Amniotic epithelial cell (primary cell): ENCODE measurements around the gene TLE4.
"Not testable (repeated sequence)": the region's sequence is repeated elsewhere in the genome, so short reads cannot be mapped to it uniquely, and the experiment has no call there.

Experiments used
- DNase-seq: peaks from one replicate; pipeline ENCODE4 v3.0.0-alpha.2; 2010; ENCODE audit warnings: low read depth

TLE4 gene

DNA sequence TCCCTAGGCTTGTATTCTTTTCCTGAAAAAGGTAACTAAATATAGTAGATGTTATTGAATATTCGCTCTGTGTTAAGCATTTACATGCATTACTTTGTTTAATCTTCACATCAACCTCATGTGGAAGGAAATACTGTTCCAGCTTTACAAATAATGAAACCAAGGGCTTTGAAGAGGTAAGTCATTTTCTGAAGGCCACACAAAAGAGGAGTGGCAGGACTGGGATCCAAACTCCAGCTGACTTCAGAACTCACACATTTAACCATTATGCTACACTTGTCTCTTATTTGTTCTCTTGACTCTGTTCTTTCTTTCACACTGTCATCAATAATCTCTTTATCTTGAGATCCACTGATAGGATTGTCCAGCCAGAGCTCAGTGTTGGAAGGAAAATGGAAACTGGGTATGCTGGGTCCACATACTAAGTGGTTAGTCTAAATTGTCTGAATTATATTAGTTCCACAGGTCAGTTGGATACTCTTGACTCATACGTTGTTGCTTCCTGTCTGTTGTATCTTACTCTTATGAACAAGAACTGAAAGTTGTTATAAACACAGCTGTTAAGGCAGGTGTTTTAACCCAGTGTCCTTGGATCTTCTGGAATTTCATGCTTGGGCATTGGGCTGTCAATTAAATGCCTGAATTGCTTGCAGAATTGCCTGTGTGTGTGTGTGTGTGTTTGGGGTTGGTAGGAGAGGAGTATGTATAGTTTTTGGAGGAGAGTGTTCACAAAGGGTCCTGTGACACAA, 65.6 kb downstream of the TLE4 start:
- peak; percentile 19 for DNase-seq

DNA sequence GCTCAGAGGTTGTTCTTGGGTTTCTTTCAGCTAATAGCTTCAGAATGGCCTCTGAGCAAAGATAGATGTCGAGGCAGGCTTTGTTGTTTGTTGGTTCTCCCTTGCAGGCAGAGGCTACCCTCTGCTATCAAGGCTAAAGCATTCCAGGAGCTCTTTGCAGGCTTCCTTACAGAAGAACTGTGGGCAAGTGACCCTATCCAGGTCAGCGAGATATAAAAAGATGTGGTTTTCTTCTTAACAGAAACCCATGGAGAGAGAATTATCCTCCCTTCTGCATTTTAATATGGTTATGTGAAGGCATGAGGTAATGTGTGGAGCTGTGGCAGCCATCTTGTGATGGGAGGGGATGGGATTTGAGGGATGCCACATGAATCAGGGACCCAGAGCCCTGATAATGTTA, 67.0 kb downstream of the TLE4 start:
- peak; percentile 26 for DNase-seq

DNA sequence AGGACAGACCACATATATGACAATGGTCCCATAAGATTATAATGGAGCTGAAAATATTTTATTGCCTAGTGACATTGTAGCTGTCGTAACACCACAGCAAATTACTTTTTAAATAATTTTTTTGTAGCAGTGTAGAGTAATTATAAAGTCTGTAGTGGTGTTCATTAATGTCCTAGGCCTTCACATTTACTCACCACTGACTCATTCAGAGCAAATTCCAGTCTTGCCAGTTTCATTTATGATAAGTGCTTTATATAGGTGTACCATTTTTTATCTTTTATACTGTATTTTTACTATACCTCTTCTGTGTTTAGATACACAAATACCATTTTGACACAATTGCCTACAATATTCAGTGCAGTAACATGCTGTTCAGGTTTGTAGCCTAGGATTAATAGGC, 67.6 kb downstream of the TLE4 start:
- DNase-seq: peak; percentile 24

DNA sequence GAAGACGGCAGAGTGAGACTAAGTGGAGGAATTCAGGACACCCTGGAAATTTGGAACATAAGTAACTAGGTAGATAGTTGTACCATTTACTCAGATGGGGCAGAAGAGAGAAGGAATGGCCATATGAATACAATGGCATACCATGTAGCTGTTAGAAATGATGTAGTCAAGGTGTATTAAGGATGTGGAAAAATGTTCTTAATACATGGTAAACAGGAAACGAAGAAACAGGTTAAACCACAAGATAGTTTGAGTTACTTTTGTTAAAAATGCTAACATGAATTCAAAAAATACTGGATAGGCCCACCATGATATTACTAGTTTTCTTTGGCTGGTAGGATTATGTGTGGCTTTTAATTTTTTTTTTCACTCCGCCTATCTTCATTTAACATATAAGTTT, 68.3 kb downstream of the TLE4 start:
- not testable (repeated sequence) for DNase-seq

DNA sequence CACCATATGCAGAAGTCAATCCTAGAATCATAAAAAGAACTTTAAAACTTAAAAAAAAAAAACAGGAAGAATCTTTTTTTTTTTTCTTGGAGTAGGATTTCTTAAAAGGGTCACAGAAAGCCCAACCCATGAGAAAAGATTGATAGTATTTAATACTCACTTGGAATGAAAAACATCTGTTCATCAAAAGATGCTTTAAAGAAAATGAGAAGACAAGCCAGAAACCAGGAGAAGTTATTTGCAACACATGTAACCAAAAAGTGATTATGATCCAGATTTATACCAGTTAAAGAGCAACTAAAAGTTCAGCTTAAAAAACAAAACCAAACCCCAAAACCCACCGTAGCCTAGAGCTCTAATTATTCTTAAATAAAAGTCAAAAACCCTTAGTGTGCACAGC, 69.3 kb downstream of the TLE4 start:
- no peak for DNase-seq

DNA sequence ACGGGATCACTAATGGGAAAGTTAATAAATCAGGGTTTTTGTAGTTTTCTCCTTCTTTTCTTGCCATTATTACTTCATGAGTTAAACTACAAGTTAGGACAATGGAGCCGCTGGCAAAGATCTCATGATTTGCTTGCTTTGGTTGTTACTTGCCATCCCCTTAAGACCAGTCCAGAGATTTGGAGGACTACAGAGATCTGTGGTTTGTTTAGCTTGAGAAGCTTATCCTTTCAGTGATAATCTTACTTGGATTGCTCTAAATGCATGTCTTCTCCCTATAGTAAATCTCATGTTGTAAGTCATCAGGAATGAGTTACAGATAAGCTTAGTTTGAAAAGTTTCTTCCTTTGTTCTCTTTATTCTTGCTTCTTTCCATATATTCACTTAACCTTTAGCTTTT, 70.9 kb downstream of the TLE4 start:
- peak; percentile 82 for DNase-seq

DNA sequence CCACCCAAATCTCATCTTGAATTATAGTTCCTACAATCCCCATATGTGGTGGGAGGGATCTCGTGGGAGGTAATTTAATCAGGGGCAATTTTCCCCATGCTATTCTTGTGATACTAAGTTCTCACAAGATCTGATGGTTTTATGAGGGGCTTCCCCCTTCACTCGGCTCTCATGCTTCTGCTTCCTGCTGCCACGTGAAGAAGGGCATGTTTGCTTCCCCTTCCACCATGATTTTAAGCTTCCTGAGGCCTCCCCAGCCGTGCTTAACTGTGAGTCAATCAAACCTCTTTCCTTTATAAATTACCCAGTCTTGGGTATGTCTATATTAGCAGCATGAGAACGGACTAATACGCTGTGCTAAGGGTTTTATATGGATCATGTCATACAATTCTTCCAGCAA, 72.3 kb downstream of the TLE4 start:
- no peak for DNase-seq

DNA sequence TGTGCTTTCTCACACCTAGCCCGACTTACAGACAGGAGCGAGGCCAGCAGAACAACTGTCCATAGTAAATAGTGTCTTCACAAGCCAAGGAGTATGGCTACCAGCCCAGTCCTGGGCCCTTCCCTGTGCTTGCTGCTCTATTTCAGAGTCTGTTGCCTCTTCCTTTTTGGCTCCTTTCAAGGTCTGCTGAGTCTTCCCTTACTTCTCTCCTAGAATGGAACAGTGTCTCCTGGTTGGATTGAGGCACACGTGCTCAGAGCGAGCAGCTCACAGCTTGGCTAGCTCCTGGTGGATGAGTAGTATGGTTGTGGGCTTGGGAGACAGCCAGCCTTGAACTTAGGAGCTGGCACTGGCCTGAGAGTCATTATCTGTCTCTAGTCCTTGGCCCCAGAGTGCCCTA, 72.8 kb downstream of the TLE4 start:
- DNase-seq: no peak

DNA sequence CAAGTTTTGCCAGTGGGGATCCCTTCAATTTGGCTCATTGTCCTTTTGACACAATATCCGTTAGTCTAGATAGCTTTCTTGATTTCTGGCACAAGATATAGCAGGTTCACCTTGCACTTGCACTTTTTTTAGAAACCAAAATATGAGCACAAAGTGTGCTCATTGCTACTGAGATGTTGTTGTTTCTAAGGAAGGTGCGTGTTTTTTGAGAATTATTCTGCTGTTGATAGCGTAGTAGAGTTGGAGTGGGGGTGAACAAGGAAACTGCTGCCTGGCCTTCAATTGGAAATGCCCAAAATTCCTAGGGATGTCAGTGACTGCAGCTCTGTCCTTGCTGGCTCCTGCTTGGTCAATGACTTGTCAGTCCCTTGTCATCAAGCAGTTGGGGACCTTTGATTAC, 73.3 kb downstream of the TLE4 start:
- DNase-seq: no peak

DNA sequence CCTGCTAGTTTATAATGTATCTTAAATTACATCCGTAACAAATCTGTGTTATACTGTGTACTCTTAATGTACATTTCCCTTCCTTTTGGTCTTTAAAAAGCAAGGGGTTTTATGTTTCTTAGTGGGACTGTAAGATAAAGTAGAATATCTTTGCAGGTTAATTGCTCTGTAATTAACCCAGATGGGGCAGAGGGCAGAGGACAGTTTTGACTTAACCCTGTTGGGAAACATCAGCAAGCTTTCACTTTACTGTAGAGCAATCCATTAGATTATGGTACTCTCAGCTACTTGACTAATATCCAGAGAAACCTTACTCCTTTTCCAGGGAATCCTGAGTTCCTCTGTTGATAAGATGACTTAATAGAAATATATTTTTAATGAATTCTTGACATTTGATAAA, 74.3 kb downstream of the TLE4 start:
- no peak for DNase-seq

DNA sequence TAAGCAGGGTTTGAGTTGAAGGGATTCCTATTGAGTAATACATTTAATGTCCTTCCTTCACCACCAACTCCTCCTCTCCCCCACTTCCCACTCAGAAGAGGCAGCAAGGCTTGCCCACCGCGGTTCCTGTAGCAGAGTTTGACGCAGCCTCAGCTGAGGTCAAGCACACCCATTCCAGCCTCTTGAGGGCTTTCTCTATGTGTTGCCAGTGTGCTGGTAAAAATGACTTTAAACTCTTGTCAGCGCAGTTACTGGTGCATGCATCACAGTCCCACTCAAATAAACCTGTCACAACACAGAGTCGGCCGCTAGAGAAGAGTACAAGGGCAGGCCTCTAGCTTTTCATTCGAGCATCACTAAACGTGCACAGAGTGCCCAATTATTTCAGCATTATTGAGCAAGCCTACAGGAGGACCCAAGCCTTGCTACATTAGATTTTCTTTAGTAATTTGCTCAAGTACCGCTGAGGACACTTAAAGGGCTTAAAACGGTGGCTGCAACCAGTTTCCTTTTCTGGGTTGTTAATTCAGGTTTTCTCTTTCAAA, 79.6 kb downstream of the TLE4 start:
- DNase-seq: peak; percentile 37

DNA sequence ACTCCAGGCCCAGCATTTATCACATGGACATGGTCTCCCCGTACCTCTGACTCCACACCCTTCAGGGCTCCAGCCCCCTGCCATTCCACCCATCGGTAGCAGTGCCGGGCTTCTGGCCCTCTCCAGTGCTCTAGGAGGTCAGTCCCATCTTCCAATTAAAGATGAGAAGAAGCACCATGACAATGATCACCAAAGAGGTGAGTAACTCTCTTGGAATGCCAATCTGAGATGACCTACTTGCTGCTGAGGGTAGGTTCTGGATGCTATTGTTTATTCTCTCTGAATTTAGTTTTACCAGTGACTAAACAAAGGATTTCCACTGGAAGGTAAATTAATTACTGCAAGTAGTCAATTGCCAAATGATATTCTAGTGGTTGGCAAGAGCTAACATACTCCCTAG, 80.8 kb downstream of the TLE4 start:
- DNase-seq: no peak

DNA sequence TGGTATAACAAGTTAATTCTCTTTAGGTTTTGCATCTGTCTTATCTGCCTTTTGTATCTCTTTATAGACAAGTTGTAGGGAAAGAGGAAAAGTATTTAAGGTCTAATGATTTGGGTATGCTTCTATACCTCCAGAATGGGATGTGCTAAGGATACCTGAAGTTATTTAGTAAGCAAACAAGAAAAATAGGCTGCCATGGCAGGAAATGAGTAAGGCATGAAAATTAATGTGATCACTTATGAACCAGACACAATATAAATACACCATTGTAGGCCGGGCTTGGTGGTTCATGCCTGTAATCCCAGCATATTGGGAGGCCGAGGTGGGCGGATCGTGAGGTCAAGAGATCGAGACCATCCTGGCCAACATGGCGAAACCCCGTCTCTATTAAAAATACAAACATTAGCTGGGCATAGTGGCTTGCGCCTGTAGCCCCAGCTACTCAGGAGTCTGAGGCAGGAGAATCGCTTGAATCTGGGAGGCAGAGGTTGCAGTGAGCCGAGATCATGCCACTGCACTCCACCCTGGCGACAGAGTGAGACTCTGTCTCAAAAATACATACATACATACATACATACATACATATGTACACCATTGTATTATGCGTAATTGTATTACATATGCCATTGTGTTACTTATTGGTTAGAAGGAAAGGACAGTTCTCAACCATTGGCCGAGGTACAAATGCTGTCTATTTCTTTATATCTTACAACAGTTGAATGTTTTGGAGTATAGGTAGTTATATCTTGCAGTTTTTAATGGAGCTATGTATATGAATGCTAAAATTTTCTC, 83.0 kb downstream of the TLE4 start:
- DNase-seq: not testable (repeated sequence)

DNA sequence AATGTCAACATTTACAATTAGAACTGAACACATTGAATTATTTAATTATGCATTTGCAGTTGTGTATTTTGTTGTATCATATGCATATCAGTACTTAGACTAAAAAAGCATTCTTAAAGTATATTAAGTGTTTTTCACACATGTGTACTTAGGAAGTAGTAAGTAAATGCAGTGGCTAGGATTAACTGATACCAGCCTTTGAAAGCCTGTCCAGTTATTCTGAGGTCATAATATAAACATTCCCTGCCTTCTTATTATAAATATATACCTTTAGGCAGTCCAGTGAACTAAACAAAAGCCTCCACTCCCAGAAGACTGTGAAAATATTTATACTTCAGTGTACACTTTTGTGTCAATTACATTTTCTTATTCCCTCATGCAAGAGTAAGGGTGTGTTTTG, 83.8 kb downstream of the TLE4 start:
- DNase-seq: no peak

DNA sequence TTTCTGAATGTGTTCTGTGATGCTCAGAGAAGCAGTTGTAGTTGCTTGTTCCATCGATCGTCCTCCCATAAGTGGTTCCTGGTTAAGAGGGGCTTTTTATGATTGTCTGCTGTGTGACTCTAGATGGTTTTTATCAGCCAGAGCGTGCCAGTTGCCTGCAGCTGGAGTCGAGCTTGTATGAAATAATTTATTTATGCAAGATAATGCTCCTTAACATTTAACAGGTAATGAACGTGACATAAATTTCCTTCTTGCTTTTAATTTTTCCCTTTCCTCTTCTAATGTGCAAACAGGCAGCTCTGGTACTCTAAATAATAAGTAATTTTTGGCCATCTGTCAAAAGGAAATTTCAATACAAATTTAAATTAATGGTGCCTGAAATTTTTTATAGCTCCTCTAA, 84.4 kb downstream of the TLE4 start:
- DNase-seq: no peak

DNA sequence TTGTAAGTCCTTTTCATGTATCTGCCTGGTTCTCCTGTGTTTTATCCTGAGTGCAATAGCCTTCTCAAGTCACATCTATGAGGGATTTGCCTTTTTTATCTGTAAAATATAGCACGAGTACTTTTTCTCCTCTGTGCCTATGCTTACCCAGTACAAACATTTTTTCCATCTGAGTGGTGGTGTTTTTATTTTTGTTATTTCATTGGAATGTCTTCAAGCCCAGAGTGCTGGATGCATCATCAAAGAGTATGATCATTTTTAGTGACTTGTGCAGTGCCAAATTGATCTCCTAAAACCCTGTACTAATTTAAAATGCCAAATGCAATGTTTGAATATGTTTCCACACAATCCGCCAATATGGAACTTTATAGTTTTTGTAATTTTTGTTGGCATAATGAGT, 86.1 kb downstream of the TLE4 start:
- DNase-seq: no peak

DNA sequence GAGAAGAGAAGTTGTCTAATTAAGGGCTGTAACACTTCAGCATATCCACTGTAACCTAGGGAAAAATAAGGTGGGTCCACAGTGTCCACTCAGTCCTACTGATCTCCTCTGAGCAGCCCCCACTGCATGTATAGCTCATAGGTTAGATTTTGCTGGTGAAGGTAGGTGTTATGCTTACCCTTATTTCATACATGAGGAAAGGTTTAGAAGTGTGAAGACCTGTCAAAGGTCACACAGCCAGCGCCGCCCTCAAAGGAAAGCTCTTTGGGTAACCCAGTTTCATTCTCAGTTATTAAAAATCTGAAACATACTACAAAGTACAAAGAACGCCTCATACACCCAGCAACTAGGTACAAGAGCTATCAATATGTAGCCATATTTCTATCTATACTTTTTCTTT, 87.2 kb downstream of the TLE4 start:
- no peak for DNase-seq

DNA sequence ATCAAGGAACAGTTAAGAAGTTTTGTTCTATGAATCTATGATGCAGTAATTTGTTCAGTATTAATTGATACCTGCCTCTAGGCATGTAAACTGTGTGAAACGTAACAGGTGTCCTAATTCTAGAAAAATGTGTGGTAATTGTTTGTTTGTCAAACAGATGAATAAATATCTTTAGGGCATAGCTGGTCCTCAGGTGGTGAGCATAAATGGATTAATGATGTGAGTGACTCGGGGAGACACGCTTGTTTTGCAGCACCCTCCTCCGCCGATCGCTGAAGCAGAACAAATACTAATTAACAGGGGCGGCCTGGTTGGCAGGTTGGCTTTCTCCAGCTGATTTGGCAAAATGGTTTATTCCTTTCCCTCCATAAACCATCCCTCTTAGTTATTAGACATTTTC, 88.8 kb downstream of the TLE4 start:
- DNase-seq: no peak

DNA sequence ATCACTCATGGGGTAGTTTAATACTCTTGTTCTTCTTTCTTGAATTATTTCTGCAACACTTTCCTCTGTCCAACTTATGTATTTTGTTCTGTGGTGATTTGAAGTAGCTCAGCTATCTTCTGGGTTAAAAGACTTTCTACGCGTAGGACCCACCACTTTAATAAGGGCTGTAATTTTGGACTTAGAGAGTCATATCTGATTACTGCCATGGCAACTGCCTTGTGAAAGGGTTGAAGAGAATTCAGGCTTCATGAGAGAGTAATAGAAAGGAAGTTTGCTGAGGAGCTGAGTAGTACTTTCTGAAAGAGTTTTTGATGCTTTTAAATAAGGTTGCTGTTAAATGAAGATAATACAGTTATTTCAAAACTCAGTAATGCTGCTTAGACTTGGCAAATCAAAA, 89.5 kb downstream of the TLE4 start:
- DNase-seq: no peak

DNA sequence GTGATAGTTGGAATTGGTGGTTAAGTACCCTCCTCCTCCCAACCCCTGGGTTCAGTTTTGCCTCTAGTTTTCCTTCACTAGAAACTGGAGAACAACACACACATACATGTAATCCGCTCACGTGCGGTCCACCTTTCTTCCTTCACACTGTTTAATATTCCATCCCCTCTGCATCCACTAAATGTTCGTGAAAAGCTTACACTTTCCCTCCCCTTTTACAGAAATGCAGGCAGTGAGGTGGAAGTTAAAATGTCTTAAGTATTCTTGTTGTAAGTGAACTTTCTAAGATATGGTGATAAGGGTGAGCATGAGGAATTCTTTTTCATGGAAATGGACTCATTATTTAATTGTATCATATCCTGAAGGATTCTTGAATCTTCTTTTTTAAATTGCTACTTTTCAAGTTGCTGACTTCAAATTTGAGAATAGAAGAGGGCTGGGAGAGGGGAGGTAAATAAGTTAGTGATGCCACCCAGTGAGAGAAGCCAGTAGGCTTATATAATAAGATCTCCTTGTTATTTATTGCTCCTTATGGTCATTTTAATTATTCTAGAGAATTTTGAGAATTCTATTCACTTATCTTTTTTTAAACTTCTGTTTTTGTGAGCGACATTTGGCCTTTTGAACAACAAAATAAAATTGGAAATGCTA, 90.2 kb downstream of the TLE4 start:
- no peak for DNase-seq

DNA sequence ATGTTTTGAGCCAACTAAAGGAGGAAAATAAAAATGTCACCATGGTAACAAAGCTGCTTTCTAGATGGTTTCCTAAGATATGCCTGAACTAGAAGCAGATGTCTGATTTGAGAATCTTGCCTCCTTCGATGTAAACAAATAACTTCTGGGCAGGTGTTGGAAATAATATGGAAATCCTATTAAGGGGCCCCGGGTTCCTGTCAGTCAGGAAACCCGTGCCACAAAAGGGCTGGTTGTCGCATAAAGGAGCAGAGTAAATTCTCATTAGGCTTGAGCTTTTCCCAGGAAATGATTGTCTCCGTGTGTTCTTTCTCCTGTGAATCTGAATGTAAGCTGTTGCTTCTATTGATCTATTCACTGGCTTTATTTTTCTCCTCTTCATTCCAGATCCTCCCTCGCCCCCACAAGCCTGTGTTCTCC, 90.8 kb downstream of the TLE4 start:
- peak; percentile 23 for DNase-seq

DNA sequence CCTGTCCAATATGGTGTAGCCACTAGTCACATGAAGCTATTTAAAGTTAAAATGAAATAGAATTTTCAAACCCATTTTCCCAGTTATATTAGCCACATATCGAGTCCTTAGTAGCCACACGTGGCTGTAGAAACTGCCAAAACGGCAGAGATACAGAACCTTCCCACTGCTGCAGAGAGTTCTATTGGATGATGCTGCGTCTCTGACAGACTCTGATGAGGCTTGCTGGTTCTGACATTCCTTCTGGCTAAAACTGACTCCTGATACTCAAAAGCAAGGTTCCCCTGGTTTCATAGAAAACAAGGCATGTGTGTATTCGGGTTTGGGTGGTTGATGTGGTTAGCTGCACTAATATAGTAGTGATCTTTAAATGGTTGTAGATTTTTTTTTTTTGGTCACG, 91.5 kb downstream of the TLE4 start:
- no peak for DNase-seq

DNA sequence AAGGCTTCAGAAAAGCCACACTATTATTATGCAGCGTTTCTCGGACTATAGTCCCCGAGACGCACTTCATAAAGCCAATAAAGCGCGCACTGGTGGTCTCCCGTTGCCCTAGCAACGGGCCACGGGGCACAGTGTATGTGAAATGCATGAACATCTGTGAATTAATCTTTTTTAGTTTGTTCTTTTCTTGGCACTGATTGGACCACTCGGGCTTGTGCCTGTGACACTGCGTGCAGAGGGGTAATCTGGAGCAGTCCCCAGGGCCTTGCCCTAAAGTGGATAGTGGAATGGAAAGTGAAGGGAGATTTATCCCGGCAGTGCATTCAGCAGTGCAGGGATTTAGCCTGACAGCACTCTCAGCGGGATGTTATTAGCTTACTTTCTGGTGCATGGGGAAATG, 92.1 kb downstream of the TLE4 start:
- no peak for DNase-seq
